MM.1S (cell line): Measurements from ENCODE around the gene SDF4.

Experiments used
- CTCF ChIP-seq: fragments of 300-600 bp; sonication (generic); IDR thresholded peaks from 2 replicates; pipeline ENCODE4 v1.5.1; 2016; ENCODE audit warnings: antibody characterized with exemption, low read length, mixed read lengths
- EZH2 ChIP-seq: fragments of 300-600 bp; sonication (generic); optimal IDR thresholded peaks from 2 replicates; pipeline ENCODE3; 2017; ENCODE audit warnings: low read depth, mild to moderate bottlenecking, antibody characterized with exemption, low read length, mixed read lengths

- no peak for TF ChIP-seq CTCF
- TF ChIP-seq EZH2 = no peak
These were observed 28.0 kb downstream of the SDF4 start for GRCh38 chr1:1203561-1204424.
